SH-SY5Y (cell line): Measurements from ENCODE around the gene EPGN.

Experiments
- GATA2 ChIP-seq: IDR thresholded peaks from 2 replicates; pipeline ENCODE4 v1.6.1; 2011; ENCODE audit warnings: mild to moderate bottlenecking, low read depth, low read length
- GATA3 ChIP-seq: IDR thresholded peaks from 2 replicates; pipeline ENCODE4 v1.6.1; 2011; ENCODE audit warnings: low read depth, mild to moderate bottlenecking, low read length, moderate library complexity

EPGN gene

DNA sequence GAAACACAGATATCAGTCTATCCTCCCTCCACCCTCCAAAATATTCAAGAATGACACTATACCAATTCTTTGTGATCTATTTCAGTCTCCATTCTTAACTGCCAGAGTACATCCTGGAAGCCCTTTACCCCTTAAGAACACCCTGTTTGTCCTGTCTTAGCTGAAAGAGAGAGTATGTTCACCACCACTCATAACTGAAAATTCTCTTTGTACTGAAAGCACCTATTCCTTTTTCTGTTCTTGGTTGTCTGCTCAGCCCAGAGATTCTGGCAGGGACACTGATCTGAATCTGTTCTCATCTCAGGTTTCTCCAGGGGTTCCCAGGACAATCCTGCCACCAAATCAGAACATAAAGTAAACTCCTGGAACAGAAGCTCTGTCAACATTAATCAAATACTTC lies 31.2 kb downstream of the EPGN start:
- TF ChIP-seq GATA3 = no peak
- no peak for TF ChIP-seq GATA2

DNA sequence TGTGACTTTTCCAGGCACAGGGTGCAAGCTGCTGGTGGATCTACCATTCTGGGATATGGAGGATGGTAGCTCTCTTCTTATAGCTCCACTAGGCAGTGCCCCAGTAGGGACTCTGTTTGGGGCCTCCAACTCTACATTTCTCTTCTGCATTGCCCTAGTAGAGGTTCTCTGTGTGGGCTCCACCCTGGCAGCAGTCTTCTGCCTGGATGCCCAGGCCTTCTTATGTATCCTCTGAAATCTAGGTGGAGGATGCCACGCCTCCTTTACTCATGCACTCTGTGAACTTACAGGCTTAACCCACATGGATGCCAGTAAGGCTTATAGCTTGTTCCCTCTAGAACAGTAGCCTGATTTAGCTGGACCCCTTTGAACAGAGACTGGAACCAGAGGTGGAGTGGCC lies 35.8 kb downstream of the EPGN start:
- TF ChIP-seq GATA2 (no peak), GATA3 (no peak)

- TF ChIP-seq GATA3 (no peak), GATA2 (no peak)
Observed at GRCh38 chr4:74353858-74354257, 45.6 kb downstream of the EPGN start.

- TF ChIP-seq GATA3 (no peak), GATA2 (no peak)
Observed at GRCh38 chr4:74357965-74358364, 49.7 kb downstream of the EPGN start.

GRCh38 chr4:74361671-74362070 lies 53.4 kb downstream of the EPGN start:
- no peak for TF ChIP-seq GATA2
- no peak for TF ChIP-seq GATA3

GRCh38 chr4:74362347-74362746 lies 54.1 kb downstream of the EPGN start:
- no peak for TF ChIP-seq GATA3
- no peak for TF ChIP-seq GATA2

GRCh38 chr4:74364256-74364651 lies 56.0 kb downstream of the EPGN start:
- no peak for TF ChIP-seq GATA2
- TF ChIP-seq GATA3 = no peak

- no peak for TF ChIP-seq GATA2
- TF ChIP-seq GATA3 = no peak
Observed at GRCh38 chr4:74364652-74365491, 56.6 kb downstream of the EPGN start, which contains the start of gene EREG. EREG (plus strand) TSS chr4:74365145; CDS start chr4:74365309, 164 bp downstream.

GRCh38 chr4:74365761-74366160 lies 57.5 kb downstream of the EPGN start:
- TF ChIP-seq GATA2 (no peak), GATA3 (no peak)
